GM20431 (cell line): ENCODE measurements around the gene EGFL7.

Source experiments
- in situ Hi-C: fragments of 300-500 bp; cut with MseI, MboI; formaldehyde crosslinking; loops from one replicate; pipeline ENCODE4 v1.15.0; 2020; ENCODE audit warnings: low sequenced_read_pairs; ENCODE audit not compliant: unreplicated experiment

The EGFL7 gene

DNA sequence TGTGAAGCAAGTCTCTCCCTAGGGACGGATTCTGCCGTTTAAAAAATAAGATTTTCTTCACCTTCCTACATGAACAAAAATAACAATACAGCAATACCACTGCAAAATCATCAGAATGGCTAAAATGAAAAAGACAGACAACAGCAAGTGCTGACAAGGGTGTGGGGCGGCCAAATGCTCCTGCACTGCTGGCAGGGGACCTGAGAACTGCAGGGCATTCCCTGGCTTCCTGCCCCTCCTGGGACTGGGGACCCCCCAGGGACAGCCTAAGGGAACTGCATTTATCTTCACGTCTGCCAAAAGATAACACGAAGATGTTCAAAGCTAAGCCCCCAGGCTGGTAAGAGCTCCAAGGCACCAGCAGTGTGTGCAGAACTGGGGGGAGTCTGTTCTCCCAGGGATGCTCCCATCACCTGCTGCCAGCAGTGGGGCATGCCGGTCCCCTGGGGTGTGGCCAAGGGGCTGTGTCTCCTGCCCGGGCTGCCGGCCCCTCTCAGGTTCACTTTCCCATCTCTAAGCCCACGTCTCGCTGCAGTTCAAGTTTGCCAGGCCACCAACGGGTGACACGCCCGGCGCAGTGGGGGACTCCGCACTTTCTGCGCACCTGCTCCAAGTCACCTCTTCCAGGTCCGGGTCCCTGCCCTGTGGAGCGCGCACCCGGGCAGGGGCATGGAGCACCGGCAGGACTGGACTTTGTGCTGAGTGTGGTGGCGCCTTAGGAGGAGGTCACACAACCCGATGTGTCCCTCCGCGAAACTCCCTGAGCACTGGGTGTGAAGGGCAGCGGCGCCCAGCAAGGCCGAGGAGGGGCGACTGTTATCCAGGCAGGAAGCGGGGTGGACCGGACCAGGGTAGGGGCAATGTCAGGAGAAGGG lies 4.5 kb upstream of the EGFL7 start:
- in situ Hi-C loops, result no loop called here

DNA sequence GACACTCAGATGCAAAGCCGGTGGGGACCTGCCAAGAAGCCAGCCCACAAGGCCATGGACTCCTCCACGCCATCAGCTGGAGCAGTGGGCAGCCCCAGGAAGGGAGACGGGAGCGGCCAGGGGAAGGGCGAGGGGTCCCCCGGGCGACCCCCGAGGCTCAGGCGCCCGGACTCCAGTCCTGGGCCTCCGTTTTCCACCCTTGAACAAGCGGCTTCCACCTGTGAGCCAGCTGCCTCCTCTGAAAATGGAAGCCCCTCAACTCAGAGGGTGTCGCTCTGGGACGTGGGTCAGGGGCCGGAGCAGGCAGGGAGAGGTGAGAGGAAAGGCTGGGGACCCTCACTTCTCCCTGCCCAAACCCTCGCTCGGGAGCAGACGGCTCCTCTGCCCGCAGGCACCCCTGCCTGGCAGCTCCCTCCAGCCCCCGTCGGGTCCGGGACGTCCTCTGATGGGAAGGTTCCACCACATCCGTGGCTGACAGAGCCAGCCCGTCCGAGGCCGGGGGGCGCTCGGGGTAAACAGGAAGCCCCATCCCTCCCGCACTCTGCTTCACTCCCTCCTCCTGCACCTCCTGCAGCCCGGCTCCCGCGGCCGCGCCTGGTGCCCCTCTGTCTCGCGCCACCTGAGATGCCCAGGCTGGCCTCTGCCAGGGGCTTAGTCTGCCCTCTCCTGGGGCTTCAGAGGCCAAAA lies 3.7 kb upstream of the EGFL7 start:
- in situ Hi-C loops, result no loop called here

DNA sequence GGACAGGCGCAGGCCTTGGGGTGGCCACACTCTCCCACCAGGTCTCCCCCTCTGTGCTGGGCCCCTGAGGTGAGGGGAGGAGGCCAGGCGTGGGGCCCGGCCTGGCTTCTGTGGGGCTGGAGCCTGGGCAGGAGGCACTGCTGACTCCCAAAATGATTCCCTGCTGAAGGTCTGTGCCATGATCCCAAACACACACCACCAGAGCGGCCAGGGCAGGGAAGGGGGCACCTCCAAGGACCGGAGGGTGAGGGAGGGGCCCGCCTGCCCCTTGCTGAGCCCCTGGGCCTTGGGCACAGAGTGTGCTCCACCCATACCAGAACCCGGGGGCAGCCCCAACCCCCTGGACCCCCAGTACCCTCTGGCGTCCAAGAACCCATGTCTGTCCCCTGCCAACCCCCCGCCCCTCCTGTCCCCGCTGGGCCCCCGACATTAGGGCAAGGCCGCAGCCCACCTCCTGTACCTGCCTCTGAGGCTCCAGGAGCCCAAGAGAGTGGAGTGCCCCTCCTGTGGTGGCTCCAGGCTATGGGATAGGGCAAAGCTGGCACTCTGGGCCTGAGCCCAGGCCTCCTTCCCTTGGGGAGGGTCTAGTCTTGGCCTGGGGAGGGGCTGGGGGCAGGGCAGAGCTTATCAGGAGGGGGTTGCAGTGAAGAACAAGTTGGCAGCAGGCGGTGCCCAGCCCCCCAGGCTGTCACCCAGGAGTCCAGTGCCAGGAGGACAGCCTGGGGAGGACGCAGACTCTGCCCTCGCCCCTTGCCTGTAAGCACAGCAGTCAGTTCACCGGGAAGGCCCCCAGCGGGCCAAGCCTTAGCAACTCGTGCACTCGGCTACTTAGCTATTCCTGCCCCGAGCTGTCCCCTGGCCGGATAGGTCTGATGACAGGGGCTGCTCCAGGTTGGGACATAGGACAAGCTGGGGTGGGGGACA lies 2.6 kb upstream of the EGFL7 start:
- in situ Hi-C loops, result no loop called here

DNA sequence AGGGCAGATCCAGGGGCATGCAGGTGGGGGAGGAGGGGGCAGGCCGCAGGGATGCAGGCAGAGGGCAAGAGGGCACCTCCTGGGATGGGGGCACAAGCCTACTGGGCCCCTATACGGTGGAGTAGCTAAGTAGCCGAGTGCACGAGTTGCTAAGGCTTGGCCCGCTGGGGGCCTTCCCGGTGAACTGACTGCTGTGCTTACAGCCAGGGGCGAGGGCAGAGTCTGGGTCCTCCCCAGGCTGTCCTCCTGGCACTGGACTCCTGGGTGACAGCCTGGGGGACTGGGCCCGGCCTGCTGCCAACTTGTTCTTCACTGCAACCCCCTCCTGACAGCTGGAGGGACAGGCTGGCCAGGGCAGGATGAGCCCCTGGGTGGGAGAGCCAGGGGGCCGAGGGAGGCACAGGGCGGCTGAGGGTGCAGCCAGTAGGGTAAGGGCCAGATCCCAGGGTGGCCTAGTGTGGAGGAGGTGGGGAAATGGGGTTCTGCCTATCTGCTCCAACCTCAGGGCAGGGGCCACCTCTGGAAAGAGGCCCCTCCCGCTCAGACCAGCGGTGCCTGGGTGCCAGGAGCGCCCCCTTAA lies 1.7 kb upstream of the EGFL7 start:
- in situ Hi-C loops, result no loop called here

DNA sequence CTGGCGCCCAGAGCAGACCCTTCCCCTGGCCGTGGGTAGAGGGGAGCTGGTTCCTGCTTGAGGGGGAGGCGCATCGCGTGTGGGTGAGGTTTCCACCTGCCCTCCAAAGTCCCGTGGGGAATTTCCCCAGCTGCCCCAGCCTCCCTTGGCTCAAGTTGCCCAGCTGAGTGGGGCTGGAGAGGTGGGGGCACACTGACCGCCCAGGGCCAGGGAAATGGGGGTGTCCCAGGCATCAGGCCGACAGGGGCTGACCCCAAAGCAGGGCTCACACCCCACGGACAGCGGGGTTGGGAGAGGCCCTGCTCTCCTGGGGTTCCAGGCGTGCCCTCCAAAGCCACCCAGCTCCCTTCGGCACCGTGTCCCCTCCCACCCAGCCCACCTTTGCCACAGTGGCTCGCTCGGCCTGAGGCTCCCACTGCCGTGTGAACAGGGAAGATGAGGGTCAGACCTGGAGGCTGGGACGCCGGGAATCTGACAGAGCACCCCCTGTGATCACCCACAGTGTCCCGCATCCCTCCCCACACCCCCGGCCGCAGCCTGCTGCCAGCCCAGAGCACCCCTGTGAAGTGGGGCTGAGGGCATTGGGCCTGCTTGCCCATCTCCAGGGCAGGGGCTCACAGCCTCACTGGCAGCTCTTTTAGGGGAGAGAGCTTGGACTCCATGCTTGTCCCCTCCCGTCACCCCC lies 933 bp upstream of the EGFL7 start:
- in situ Hi-C loops, result no loop called here

DNA sequence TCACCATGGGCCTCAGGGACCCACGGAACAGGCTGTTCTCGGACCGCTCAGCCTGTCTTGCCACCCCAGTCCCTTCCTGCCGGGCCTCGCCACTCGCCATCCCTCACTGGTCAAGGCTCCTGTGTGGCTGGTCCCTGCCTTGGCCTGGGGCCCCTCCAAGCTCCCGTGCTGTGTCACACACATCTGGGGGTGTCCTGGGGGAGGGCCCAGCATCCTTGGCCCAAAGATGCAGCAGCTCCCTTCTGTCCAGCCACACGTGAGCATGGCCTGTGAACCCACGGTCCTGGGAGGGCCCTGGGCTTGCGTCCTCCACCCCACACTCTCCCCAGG lies 425 bp upstream of the EGFL7 start:
- in situ Hi-C loops, result no loop called here

DNA sequence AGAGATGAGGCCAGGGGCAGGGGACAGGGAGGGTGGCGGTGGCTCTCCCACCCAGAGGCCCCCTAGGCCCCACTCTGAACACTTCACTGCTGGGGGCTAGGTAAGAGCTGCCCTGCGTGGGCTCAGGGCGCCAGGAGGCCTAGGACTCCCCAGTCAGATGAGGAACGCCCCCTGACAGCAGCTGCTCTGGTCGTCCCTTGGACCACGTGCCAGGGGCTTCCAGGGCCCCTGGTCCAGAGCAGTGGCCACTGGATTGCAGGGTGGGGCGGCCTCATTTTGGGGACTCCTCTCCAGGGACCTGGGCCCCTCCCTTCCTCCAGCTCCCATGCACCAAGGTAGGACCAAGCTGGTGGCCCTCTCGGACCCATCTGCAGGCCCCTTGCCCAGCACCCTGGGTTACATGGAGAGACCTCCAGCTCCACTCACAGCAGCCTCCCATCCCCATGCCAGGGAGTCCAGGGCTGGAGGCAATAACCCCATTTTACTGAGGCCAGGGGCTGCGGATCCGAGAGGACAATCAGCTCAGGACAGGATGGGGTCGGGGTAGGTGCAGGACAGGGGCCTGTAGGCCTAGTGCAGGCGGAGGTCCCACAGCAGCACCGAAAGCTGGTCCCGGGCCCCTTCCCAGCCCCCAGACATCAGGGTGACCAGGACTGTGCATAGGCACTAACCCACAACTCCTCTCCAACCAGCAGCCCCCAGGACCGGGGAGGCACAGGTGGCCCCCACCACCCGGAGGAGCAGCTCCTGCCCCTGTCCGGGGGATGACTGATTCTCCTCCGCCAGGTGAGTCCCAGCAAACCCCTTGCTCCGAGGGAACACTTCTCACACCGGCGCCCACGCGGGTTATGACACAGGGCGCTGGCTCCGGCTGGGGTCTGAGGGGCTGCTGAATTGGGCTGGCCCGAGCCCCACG lies 1.5 kb downstream of the EGFL7 start:
- in situ Hi-C loops, result no loop called here

DNA sequence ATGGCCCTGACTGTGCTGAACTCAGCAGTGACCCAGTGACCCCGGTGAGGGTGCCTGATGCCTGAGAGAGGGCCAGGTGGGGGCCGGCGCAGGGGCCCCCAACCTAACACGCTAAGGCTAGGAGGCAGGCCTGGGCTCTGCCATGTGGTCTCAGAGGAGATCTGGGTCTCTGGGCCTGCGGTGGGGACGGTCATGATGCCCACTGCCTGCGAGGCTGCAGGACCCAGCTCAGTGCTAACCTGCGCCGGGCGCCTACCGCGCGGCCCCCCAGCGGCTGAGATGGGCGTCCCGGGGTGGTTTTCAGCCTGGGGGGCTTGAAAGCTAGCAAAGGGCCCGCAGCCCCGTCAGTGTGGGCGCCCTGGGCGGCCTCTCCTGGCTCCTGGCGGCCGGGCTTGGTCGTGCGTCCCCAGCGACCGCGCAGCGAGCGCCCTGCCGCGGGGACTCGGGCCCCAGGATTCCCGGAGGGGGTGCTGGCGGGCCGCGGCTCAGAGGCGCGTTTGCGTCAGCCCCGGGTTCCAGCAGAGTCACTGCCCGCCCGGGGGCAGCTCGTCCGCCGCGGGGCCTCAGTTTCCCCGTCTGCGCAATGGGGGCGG lies 2.5 kb downstream of the EGFL7 start:
- in situ Hi-C loops, result no loop called here

DNA sequence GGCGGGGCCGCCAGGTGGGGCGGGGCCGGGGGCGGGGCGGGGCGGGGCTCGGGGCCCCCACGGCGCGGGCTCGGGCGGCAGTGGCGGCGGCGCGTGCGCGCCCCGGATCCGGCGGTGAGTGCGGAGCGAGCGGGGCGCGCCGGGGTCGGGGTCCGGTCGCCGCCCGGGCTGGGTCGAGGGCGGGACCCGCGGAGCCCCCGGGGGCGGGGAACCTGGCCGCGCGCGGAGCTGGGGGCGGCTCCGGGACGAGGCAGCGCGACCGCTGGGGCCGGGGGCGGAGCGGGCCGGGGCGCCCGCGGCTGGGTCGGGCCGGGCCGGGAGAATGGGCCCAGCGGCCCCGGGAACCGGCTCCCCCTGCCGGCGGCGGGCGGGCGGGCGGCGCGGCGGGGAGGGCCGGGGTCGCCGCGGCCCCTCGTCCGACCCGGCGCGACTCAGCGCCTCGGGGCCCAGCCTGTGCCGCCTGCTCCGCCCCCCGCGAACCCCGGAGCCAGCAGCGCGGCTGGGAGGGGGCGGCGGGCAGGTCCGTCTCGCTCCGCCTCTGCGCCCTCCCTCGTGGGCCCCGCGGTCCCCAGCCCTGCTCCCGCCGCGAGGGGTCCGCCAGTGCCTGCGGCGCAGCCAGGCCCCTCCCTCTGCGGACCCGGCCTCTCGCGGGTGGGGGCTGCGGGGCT lies 3.1 kb downstream of the EGFL7 start:
- in situ Hi-C loops, result no loop called here

DNA sequence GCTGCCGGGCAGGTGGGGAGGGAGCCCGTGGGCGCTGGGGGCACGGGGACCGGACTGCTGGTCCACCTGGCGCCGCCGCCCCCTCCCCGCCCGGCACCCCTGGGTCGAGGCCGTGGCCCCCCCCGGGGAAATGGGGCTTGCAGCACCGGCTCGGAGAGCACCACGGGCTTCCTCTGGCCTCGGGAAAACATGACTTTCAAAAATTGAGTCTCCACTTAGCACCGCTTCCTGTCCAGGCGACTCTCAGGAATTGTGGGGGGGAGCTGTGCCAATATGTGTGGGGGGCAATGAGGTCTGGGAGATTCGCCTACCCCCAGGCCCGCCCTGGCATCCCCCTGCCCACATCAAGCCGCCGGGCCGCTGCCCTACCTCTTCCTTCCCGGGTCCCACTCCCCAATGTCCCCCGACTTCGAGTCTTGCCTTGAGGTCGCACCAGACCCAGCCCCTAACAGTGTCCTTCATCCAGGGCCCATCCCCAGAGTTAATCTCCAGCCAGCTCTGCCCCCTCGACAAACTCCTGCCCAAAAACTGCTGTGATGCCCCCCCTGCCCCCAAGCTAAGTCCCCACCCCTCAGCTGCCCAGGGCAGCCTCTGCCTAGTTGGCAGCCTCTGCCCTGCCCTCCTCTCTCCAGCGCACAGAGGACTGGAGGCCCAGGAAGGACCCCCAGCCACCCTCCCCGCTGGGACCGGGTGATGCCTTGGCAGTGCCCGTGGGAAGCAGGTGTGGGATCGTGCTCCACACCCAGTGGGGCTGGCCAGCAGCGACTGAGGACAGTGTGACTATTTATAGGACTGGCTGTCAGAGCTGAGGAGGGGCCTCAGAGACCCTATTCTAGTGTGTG lies 3.9 kb downstream of the EGFL7 start:
- in situ Hi-C loops, result no loop called here

DNA sequence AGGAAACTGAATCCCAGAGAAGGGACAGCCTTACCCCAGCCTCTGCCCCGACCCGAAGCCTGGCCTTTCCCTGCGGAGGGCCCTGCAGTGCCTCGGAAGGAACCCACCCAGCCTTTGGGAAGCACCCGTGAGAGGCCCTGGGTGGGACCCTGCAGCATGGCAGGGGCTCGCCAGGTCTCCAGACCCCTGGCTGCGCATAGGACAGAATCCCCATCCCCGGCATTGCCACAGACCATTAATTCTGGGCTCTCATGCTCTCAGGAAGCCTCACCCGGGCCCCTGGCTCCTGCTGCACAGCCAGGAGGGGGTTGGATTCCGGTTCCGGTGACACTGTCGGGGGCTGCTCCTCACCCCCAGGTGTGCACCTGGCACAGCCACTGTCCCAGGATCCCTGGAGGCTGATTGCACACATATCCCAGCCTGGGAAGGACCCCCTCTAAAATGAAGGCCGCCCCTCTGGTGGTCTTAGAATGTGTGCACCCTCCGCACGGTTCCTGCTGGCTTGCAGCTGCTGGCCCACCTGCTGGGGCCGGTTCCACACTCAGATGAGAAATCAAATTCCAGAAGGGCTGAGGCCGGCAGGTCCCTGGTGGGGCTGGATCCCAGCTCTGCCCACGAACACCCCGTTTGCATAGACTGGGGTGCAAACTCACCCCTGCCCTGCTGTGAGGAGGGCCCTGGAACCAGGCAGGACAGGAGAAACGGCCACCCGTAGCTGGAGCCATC lies 4.7 kb downstream of the EGFL7 start:
- in situ Hi-C loops, result no loop called here

DNA sequence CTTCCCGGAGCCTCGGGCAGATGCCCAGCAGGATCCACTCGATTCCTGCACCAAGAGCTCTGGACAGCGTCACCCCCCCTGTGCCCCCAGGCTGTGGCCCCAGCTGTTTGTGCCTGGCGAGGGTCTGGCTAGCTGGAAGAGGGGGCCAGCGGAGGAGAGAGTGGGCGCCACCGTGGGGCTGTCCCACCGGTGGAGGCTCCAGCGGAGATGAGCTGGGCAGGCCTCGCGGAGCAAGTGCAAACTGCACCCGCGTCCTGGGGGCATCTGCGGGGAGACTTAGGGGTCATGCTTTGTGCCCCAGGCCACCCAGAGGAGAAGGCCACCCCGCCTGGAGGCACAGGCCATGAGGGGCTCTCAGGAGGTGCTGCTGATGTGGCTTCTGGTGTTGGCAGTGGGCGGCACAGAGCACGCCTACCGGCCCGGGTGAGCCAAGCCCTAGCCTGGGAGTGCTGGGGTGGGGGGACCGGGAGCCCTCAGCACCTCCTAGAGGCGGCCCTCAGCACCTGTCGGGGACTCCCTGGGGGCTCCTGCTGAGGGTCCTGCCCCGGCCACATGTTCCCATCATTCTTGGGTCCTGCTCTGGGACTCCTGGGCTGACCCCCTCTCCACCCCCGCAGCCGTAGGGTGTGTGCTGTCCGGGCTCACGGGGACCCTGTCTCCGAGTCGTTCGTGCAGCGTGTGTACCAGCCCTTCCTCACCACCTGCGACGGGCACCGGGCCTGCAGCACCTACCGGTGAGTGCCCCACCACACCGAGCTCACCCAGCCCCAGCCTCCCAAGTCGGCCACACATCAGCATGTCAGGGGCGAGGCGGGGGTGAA lies 5.4 kb downstream of the EGFL7 start:
- in situ Hi-C loops, result no loop called here

DNA sequence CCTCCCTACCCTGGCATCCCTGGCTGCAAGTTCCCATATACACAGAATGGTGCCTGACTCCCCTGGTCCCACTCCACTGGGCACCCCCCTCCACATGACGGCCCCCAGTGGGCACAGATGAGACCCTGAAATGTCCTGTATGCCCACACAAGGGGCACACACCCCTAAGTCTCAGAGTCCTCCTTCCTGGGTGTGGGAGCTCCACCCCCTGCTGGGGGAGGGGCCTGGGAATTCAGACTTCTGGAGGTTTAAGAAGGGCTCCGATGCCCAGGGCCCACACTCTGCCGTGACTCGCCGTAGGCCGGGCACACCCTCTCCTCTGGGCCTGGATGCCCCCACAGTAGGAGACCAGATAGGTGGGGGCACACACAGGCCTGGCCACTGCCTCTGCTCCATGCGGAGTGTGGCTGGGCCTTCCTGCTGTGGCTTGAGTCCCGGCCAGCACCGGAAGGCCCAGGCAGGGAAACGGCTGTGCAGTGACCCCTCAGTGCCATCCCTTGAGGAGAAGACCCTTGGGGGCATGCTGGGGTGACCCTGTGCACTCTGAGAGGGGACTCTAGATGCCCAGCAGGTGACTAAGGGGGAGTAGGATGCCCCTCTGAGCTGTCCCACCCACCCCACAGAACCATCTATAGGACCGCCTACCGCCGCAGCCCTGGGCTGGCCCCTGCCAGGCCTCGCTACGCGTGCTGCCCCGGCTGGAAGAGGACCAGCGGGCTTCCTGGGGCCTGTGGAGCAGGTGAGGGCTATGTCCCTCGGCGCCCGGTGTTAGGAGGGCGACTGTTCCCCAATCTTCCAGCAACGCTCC lies 6.5 kb downstream of the EGFL7 start:
- in situ Hi-C loops, result no loop called here

DNA sequence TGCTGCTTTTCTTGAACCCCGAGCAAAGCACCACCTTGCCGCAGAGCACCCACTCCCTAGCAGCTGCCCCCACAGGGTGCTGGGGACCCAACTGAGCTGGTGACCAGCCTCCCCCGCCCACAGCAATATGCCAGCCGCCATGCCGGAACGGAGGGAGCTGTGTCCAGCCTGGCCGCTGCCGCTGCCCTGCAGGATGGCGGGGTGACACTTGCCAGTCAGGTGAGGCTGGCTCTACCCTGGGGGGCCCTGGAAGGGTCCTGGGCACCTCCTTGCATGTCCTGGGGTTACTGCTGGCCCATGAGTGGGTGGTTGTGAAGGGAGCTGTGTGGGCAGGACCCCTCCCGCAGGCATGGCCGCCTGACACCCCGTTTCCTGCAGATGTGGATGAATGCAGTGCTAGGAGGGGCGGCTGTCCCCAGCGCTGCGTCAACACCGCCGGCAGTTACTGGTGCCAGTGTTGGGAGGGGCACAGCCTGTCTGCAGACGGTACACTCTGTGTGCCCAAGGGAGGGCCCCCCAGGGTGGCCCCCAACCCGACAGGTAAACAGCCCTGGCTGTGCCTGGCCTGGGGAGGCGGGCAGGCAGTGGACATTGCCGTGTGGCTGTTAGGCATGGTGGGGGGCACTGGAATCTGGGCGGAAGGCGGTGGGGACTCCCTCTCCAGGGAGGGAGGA lies 7.2 kb downstream of the EGFL7 start:
- in situ Hi-C loops, result no loop called here
